Neural progenitor cell (in vitro differentiated cells): ENCODE measurements around the gene CFDP1.

Experiments used
- EZH2 ChIP-seq: fragments of 200-600 bp; sonication (generic); IDR thresholded peaks from 2 replicates; pipeline ENCODE4 v1.6.1; 2017; ENCODE audit warnings: antibody characterized with exemption, mild to moderate bottlenecking, moderate library complexity
- TF ChIP-seq, protein P1 (sequence below): fragments of 200-600 bp; sonication (generic); IDR thresholded peaks from 2 replicates; pipeline ENCODE4 v1.5.1; 2017; ENCODE audit warnings: antibody characterized with exemption, mild to moderate bottlenecking

GRCh38 chr16:75304521-75305363 is 128.6 kb downstream of the CFDP1 start:
- TF ChIP-seq, protein P1, sequence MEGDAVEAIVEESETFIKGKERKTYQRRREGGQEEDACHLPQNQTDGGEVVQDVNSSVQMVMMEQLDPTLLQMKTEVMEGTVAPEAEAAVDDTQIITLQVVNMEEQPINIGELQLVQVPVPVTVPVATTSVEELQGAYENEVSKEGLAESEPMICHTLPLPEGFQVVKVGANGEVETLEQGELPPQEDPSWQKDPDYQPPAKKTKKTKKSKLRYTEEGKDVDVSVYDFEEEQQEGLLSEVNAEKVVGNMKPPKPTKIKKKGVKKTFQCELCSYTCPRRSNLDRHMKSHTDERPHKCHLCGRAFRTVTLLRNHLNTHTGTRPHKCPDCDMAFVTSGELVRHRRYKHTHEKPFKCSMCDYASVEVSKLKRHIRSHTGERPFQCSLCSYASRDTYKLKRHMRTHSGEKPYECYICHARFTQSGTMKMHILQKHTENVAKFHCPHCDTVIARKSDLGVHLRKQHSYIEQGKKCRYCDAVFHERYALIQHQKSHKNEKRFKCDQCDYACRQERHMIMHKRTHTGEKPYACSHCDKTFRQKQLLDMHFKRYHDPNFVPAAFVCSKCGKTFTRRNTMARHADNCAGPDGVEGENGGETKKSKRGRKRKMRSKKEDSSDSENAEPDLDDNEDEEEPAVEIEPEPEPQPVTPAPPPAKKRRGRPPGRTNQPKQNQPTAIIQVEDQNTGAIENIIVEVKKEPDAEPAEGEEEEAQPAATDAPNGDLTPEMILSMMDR, result no peak
- no peak for TF ChIP-seq EZH2
